Measurements from ENCODE around the gene TSLP.

Gene TSLP

DNA sequence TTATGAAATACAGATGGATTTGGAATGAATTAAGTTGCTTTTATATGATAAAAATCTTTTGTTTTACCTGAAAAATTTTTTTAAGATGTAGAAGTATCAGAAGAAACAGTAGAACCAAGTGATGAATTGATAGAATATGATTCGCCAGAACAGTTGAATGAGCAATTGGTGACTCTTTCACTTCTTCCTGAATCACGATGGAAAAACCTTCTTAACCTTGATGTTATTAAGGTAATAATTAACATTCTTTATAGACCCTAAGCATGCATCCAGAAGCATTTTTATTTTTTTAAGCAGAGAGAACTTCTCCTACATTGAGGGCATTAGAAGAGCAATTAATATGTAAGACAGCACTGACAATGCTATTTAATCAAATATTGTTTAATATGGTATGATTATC is 49.4 kb downstream of the TSLP start:
- no peaks in the 10 kb centered on the region for H3K9me3 ChIP-seq (ENCODE audit: control insufficient read depth, low read length)
- peaks cover 10% of the 10 kb centered on the region for H3K4me1 ChIP-seq (ENCODE audit: control insufficient read depth, insufficient read depth, low read length, poor library complexity, severe bottlenecking)
- peaks cover 51% of the 10 kb centered on the region for H3K36me3 ChIP-seq (ENCODE audit: control insufficient read depth, insufficient read depth, low read length)
- H3K4me3 ChIP-seq (ENCODE audit: extremely low read depth, insufficient read depth, low read length, poor library complexity, severe bottlenecking) = no peak overlapping the region
- WGBS, 2 experiments (ENCODE audit: insufficient coverage in 2 of 2) = 100% methylated on average over 1 of the region's 2 CpGs; no CpG with 5 or more reads in 1 of the 2 experiments
- no peak overlapping the region for H3K27ac ChIP-seq (ENCODE audit: low read depth, low read length, severe bottlenecking)

DNA sequence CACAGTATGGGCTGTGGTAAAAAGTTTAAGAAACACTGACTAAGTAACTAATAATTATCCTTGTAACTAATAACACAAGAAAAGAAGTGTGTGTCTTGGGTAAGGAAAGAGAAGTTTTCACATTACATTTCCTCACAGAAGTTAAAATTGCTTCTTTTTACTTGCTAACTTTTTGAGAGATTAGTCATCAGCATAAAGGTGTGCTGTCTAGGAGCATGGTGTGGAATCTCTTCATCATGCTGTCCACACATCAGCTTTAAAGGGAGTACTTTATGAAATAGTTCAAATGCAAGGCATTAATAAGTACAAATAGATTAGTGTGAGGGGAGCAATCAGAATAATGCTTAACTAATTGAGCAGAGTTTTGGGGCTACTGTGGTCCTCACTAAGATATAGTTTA is 50.4 kb downstream of the TSLP start:
- Histone ChIP-seq H3K4me3 (ENCODE audit: extremely low read depth, insufficient read depth, low read length, poor library complexity, severe bottlenecking) (no peak overlapping the region), H3K27ac (ENCODE audit: low read depth, low read length, severe bottlenecking) (no peak overlapping the region)

DNA sequence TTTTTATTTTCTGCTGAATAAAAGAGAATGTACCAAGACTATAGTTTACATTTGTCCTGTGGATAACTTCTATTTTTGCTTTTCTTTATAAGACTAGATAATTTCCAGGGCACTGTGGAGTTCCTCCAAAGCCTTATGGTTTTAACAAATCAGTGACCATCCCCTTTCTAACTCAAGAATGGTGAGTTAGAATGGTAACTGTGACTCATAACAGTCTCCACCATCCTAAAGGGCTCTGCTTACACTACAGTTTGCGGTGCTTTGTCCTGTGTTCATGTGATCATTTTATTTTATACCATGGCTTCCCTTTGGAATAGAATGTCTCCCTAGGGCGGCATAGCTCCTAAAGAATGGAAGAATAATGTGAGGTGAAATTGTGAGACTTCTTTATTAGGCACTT is 50.9 kb downstream of the TSLP start:
- Histone ChIP-seq H3K4me3 (ENCODE audit: extremely low read depth, insufficient read depth, low read length, poor library complexity, severe bottlenecking) (no peak overlapping the region), H3K27ac (ENCODE audit: low read depth, low read length, severe bottlenecking) (no peak overlapping the region), H3K4me1 (ENCODE audit: control insufficient read depth, insufficient read depth, low read length, poor library complexity, severe bottlenecking) (peaks cover 24% of the 10 kb centered on the region), H3K36me3 (ENCODE audit: control insufficient read depth, insufficient read depth, low read length) (peaks cover 59% of the 10 kb centered on the region), H3K9me3 (ENCODE audit: control insufficient read depth, low read length) (no peaks in the 10 kb centered on the region)
- WGBS, 2 experiments (ENCODE audit: insufficient coverage in 2 of 2) = 100% methylated on average over 1 of the region's 2 CpGs; no CpG with 5 or more reads in 1 of the 2 experiments

More for the DNA sequence above, 50.4 kb downstream of the TSLP start:
- Histone ChIP-seq H3K4me1 (ENCODE audit: control insufficient read depth, insufficient read depth, low read length, poor library complexity, severe bottlenecking) (peaks cover 19% of the 10 kb centered on the region), H3K36me3 (ENCODE audit: control insufficient read depth, insufficient read depth, low read length) (peaks cover 59% of the 10 kb centered on the region), H3K9me3 (ENCODE audit: control insufficient read depth, low read length) (no peaks in the 10 kb centered on the region)

- Histone ChIP-seq H3K4me3 (ENCODE audit: extremely low read depth, insufficient read depth, low read length, poor library complexity, severe bottlenecking) (no peak overlapping the region), H3K4me1 (ENCODE audit: control insufficient read depth, insufficient read depth, low read length, poor library complexity, severe bottlenecking) (peaks cover 24% of the 10 kb centered on the region), H3K27ac (ENCODE audit: low read depth, low read length, severe bottlenecking) (no peak overlapping the region), H3K36me3 (ENCODE audit: control insufficient read depth, insufficient read depth, low read length) (peaks cover 47% of the 10 kb centered on the region), H3K9me3 (ENCODE audit: control insufficient read depth, low read length) (no peaks in the 10 kb centered on the region)
- no CpG with 5 or more reads among the region's 1 CpG for WGBS, 2 experiments (ENCODE audit: insufficient coverage in 2 of 2)
Measured at GRCh38 chr5:111124793-111125192, 53.3 kb downstream of the TSLP start.

DNA sequence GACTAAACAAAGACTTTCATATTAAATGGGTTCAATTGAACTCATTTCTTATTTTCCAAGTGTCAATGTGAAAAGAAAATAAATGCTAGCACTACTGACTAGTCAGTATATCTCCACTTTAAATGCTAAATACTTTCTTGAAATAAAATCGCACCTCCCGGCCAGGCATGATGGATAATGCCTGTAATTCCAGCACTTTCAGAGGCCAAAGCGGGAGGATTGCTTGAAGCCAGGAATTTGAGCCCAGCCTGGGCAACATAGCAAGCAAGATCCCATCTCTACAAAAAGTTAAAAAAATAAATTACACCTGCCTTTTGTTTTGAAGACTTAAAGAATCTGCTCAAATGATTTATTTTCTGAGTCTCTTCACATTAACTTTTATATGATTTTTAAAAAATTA is 55.4 kb downstream of the TSLP start:
- H3K9me3 ChIP-seq (ENCODE audit: control insufficient read depth, low read length) = no peaks in the 10 kb centered on the region
- peaks cover 34% of the 10 kb centered on the region for H3K4me1 ChIP-seq (ENCODE audit: control insufficient read depth, insufficient read depth, low read length, poor library complexity, severe bottlenecking)
- H3K36me3 ChIP-seq (ENCODE audit: control insufficient read depth, insufficient read depth, low read length) = peaks cover 36% of the 10 kb centered on the region
- H3K4me3 ChIP-seq (ENCODE audit: extremely low read depth, insufficient read depth, low read length, poor library complexity, severe bottlenecking) = no peak overlapping the region
- no peak overlapping the region for H3K27ac ChIP-seq (ENCODE audit: low read depth, low read length, severe bottlenecking)
- WGBS, 2 experiments (ENCODE audit: insufficient coverage in 2 of 2) = 80 to 88% methylated on average over 1 to 3 of the region's 3 CpGs
